Psoas muscle (tissue), 8 donors: ENCODE data around the gene CHRM4. TPM values are rescaled to one million over a fixed set of nuclear protein-coding genes. Genes with fewer than 3 reads are reported as not detected.

Experiments
- ATAC-seq, 4 donors: fragments of 200-7000 bp; cut with Tn5 transposase; one replicate each; pipeline ENCODE4 v1.9.1; 2020; ENCODE audit warnings: moderate library complexity in 3 of 4, mild to moderate bottlenecking in 2 of 4
- DNase-seq, 2 donors: peaks; one replicate each; pipeline ENCODE4 v3.0.0-alpha.2; 2020
- H3K27ac ChIP-seq: fragments of 200-600 bp; one replicate; pipeline ENCODE4 v1.8.0; 2022
- H3K27me3 ChIP-seq, 3 donors: fragments of 200-600 bp in 1 of 3; one replicate each; pipeline versions ENCODE4 v1.6.1 to v1.8.0; 2013 to 2022; ENCODE audit warnings: low read length in 2 of 3, mild to moderate bottlenecking in 2 of 3, moderate library complexity in 1 of 3; ENCODE audit not compliant: insufficient read depth in 3 of 3
- H3K36me3 ChIP-seq, 2 donors: fragments of 200-600 bp in 1 of 2; one replicate each; pipeline versions ENCODE4 v1.6.1 to v1.8.0; 2013 to 2022; ENCODE audit warnings: low read depth in 1 of 2, mild to moderate bottlenecking in 1 of 2, moderate library complexity in 1 of 2; ENCODE audit not compliant: insufficient read depth in 1 of 2
- H3K4me1 ChIP-seq: fragments of 200-600 bp; one replicate; pipeline ENCODE4 v1.8.0; 2022
- H3K4me3 ChIP-seq: fragments of 200-600 bp; one replicate; pipeline ENCODE4 v1.8.0; 2022; ENCODE audit warnings: mild to moderate bottlenecking
- H3K9me3 ChIP-seq: fragments of 200-600 bp; one replicate; pipeline ENCODE4 v1.8.0; 2022
- CTCF ChIP-seq: fragments of 200-600 bp; IDR thresholded peaks from one replicate; pipeline ENCODE4 v1.8.0; 2022; ENCODE audit warnings: antibody characterized with exemption
- WGBS, 3 donors: extraction: QIAGEN DNeasy Blood & Tissue Kit; methylation state at CpG; one replicate each; pipeline versions ENCODE4 v1.1.6 to v1.1.7; 2013; 5-methylcytosine and 5-hydroxymethylcytosine counted together
- intact Hi-C, 2 donors: fragments of 100-400 bp; cut with DNase I; formaldehyde crosslinking; loops; one replicate each; pipeline versions ENCODE4 v1.11.0 to v1.14.2; 2022
- polyA plus RNA-seq, 3 donors: library from polyadenylated mRNA; stranded (reverse); fragments of 200-250 nt; gene quantifications; one replicate each; pipeline ENCODE4 v1.2.3, GENCODE V29; 2013
- total RNA-seq, 4 donors: library from RNA; stranded (reverse); fragmentation: NEBNext Ultra II Directional in 2 of 4; extraction: Animal tissue kit (Norgen Biotek cat#: 25700) in 2 of 4; gene quantifications; one replicate each; pipeline versions ENCODE4 v1.2.1 to v1.2.4, GENCODE V29; 2021 to 2023
- donor health status: healthy with polysubstance abuse.
- donor health status: DM: no; HTN: no; CAD: no; lungs with moderate emphysema.
- donor health status: Bipolar disorder and iron deficiency.
- donor health status: healthy.
- donor health status: DM: yes; HTN: yes; CAD: no.
- donor health status: DM: no; HTN: no; CAD: no.
- donor health status: DM: no; HTN: no; CAD: no.
- donor health status: DM: yes; HTN: yes; CAD: no.

CHRM4 gene
- total and polyA plus RNA-seq, 7 donors, result not detected

- no peaks in the 10 kb centered on the region for H3K9me3 ChIP-seq
- H3K27ac ChIP-seq, result no peak overlapping the region
- peaks cover 0 to 58% of the 10 kb centered on the region in 2 donors for H3K36me3 ChIP-seq
- no peaks in the 10 kb centered on the region for H3K27me3 ChIP-seq
- intact Hi-C loops, result loop anchor here in 1 of 2 donors (5.0 kb wide), 1 partner anchor 36 kb away; no protein-coding TSS in a partner anchor
- H3K4me3 ChIP-seq, result no peak overlapping the region
- ATAC-seq (no peak), DNase-seq (no peak)
- H3K4me1 ChIP-seq, result no peaks in the 10 kb centered on the region
- TF ChIP-seq CTCF, result no peak
- WGBS, 3 donors, result 83 to 90% (median 88%) methylated on average over 4 of the region's 4 CpGs
These were observed 34.8 kb upstream of the CHRM4 start for GRCh38 chr11:46426233-46426991.

- H3K4me3 ChIP-seq, result no peak overlapping the region
- ATAC-seq (no peak), DNase-seq (no peak)
- intact Hi-C loops, result no loop called here
- H3K36me3 ChIP-seq, result peaks cover 0 to 36% of the 10 kb centered on the region in 2 donors
- WGBS, 3 donors, result 63 to 72% (median 66%) methylated on average over 7 of the region's 7 CpGs
- no peak for TF ChIP-seq CTCF
- H3K4me1 ChIP-seq, result no peaks in the 10 kb centered on the region
- no peaks in the 10 kb centered on the region for H3K27me3 ChIP-seq
- no peak overlapping the region for H3K27ac ChIP-seq
- H3K9me3 ChIP-seq, result no peaks in the 10 kb centered on the region
These were observed 31.0 kb upstream of the CHRM4 start for GRCh38 chr11:46422588-46422987.

- Histone ChIP-seq H3K4me3 (no peak overlapping the region), H3K4me1 (no peaks in the 10 kb centered on the region), H3K9me3 (no peaks in the 10 kb centered on the region), H3K27me3 (no peaks in the 10 kb centered on the region), H3K36me3 (peaks cover 0 to 41% of the 10 kb centered on the region in 2 donors), H3K27ac (no peak overlapping the region)
- WGBS, 3 donors, result 78 to 88% (median 83%) methylated on average over 8 of the region's 8 CpGs
- no peak for TF ChIP-seq CTCF
- ATAC-seq, result no peak
- intact Hi-C loops, result no loop called here
- DNase-seq, result no peak
These were observed 29.8 kb upstream of the CHRM4 start for GRCh38 chr11:46421257-46421880.

GRCh38 chr11:46420513-46420912 is 28.9 kb upstream of the CHRM4 start:
- no peak overlapping the region for H3K4me3 ChIP-seq
- H3K4me1 ChIP-seq, result no peaks in the 10 kb centered on the region
- DNase-seq (no peak), ATAC-seq (no peak)
- intact Hi-C loops, result no loop called here
- WGBS, 3 donors, result 97 to 100% (median 97%) methylated on average over 1 of the region's 1 CpG
- no peaks in the 10 kb centered on the region for H3K27me3 ChIP-seq
- H3K27ac ChIP-seq, result no peak overlapping the region
- TF ChIP-seq CTCF, result no peak
- H3K9me3 ChIP-seq, result no peaks in the 10 kb centered on the region
- peaks cover 0 to 45% of the 10 kb centered on the region in 2 donors for H3K36me3 ChIP-seq
